Left renal pelvis (tissue), 4 donors: ENCODE results near the gene ARVCF. TPM values are rescaled to one million over a fixed set of nuclear protein-coding genes. Genes with fewer than 3 reads are reported as not detected.

Experiments
- DNase-seq, 4 donors: peaks; one replicate each; pipeline ENCODE4 v3.0.0-alpha.2; 2013; ENCODE audit warnings: low read depth in 4 of 4, low spot score in 3 of 4
- polyA plus RNA-seq, 4 donors: library from polyadenylated mRNA; unstranded; fragments of 120-200 nt; gene quantifications; one replicate each; pipeline ENCODE4 v1.2.1, GENCODE V29; 2013; ENCODE audit not compliant: insufficient read length in 4 of 4

The ARVCF gene
- polyA plus RNA-seq, 4 donors = 17.5 to 32.5 (median 18.8) TPM

DNA sequence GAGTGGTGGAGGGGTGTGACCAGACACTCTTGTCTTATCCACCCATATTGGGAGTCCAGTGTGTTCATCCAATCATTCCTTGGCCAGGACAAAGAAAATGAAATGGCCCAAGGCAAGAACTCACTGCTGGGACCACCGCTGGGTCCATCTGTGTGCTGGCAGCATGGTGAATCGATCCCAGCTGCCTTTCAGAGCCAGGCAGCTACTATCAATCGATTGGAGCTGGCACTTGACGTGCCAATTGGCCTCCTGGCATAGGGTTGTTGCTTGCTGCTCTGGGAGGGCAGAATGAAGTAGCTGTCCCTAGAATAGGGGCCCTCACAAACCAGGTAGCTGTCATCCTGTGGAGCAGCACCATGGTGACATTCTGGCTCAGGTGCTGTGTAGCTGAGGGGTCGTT is 1.4 kb upstream of the ARVCF start:
- DNase-seq = no peak

DNA sequence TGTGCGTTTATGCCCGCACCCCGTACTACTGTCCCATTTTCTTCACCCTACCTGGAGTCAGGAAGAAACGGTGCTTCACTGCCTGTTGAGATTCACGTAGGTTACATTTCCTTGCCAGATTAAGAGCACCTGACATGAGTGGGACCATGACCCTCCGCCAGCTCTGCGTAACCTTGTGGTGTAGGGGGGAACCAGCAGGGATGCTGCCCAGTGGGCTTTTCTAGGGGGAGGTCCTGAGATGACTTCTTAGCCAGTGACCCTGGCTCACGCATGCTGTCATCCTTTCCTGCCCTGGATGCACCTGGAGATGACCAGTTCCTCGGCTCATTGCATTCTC is 967 bp upstream of the ARVCF start:
- DNase-seq = no peak

- DNase-seq = no peak
Measured at GRCh38 chr22:20015971-20016733, 471 bp downstream of the ARVCF start.

- DNase-seq = no peak
Measured at GRCh38 chr22:20015187-20015625, 1.4 kb downstream of the ARVCF start.

DNA sequence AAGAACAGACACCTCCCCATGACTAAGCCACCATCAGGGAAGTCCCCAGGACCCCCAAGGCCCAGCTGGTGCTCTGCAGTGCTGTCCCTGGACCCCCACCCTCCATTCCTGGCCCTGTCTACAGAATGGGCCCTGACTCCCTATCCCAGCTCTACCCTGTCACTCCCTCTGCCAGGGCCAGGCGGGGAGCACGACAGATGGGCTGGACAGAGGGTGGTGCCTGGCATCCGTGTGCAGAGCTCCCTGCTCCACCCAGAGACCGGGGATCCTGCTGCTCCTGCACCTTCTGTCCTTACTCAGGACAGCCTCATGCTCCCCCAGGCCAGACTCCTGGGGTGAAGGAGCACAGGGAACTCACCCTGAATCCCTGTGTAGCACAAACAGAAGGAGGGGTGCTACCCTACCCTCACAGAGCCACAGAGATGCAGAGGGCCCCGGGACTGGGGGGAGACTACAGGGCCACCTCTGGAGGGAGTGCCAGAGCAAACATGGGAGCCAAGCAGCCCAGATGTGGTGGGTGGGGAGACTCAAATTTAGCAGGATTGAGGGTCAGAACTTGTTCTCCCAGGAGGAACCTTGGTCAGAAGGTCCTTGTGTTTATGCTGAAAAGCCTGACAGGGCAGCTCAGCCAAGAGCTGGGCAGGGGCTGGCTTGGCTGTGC is 2.0 kb downstream of the ARVCF start:
- no peak for DNase-seq

- no peak for DNase-seq
Measured at GRCh38 chr22:20013382-20013871, 3.2 kb downstream of the ARVCF start.

GRCh38 chr22:20012741-20013331 is 3.8 kb downstream of the ARVCF start:
- no peak for DNase-seq

DNA sequence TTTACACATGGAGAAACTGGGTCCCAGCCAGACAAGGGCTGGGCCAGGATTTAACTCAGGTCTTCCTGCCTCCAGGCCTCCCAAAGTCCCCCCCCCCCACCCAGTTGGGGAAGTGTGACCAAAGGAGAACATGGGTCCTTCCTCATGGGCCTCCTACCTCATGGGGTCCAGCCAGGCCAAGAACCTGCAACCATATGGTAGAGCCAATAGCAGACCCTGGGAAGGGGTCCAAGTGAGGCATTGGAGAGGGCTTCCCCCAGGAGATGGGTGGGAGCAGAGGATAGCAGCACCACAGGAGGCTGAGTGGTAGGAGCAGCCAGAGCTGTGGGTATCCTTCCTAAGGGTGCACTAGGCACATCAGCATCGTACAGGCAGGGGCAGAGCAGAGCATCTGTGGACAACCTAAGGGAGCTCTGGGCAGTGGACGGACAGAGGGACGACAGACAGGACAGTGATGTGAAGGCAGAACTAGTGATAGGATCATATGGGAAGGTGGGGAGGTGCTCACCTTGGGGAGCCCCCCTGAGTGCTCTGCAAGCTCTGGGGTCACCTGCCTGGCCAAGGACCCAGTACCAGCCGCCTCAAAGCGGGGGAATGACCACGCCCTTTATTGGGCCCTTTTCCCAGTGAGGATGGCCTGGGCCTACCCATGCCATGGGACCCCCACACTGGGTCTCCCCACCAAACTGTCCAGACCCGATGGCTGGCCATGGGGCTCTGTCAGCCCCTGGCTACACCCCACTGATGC is 4.5 kb downstream of the ARVCF start:
- no peak for DNase-seq

DNA sequence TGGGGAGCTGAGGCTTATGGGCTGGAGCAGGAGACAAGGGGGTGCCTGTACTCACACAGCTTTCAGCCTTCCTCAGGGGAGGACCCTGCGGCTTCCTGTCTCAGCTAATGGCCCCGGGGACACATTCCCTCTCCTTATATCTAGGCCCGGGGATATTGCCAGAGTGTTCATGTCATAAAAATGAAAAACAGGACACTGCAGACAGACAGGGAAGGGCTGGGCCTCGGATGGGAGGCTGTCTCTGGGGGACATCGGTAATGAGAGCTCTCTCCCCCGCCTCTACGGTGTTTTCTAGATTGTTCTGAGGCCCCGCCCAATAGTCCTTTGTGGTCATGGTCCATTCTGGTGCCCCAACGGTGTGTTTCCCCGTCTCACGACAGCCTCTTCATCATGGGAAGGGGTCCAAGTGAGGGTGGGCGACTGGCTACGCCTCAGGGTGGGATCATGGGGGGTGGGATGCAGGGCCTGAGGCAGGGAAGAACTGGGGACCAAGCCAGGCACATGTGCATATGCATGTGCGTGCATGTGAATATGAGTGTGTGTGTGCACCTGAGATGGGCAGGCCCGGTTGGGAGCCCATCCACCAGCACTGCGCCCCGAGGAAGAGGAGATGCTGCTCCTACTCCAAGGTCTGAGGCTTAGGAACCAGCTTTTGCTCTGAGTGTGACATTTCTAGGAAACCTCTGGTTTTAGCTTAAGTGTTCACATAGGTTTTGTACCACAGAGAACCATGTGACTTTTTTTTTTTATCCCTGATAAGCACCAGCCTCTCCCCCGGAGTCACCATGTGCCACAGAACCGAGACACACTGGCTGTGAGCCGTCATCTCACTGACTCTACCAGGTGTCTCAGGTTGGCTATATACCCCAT is 5.3 kb downstream of the ARVCF start:
- no peak for DNase-seq

- DNase-seq = no peak
Measured at GRCh38 chr22:20010307-20011122, 6.1 kb downstream of the ARVCF start.

DNA sequence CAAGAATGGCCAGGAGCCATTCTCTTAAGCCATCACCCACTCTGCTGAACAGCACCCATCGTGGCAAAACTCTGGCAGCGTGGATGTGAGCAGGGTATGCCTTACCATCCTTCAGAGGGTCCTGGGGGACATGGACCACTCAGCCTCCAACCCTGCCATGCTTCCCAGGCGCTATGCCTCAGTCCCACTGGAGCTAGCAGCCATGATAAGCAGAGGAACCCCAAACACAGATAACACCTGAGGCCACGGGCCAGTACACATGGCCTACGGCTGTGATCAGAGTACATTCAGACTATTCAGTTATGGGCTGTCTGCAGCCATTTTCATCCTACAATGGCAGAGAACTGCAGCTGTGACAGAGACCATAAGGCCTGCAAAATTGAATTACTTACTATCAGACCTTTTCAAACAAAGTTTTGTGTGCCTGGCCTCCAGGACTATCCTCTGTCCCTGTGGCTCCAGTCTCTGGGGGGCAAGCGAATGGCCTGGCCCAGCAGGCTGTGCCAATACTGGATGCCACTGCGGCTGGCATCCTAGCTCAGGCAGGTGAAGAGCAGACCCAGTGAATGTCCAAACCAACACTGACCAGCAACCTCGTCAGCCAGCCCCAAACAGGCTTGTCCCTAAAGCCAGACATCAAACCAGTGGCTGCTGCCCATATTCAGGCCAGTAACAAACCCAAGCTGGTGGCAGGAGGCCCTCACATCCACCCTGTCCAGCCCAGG is 6.9 kb downstream of the ARVCF start:
- DNase-seq = no peak

DNA sequence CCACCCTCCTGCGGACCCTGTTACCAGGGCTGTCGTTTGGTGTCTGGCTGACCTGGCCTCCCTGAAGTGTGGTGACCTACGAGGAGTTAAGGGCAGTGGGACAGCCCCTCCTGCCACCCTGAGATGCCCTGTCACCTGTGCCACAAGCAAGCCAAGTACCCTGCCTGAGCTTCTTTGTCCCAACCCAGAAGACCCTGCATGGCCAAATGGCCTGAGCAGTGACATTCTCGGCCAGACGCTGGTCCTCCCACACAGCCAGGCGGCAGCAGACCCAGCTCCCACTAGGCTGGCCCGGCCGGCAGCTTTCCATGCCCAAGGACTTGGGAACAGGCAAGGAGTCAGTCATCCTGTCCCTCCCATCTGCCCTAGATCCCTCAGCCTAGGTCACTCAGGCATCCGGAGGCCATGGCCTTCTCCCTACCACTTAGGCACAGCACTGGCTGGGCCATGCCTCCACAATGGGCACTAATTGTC is 7.6 kb downstream of the ARVCF start:
- DNase-seq = no peak

- no peak for DNase-seq
Measured at GRCh38 chr22:20008221-20008995, 8.2 kb downstream of the ARVCF start.

DNA sequence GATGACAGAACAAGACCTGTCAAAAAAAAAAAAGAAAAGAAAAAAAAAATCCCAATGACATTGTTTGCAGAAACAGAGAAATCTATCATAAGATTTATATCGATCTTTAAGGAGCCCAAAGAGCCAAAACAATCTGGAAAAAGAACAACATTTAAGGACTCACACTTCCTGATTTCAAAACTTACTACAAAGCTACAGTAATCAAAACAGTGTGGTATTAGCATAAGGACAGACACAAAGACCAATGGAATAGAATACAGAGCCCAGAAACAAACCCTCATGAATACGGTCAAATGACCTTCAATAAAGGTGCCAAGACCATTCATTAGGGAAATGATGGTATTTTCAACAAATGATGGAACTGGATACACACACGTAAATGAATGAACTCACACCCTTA is 12.2 kb downstream of the ARVCF start:
- no peak for DNase-seq

DNA sequence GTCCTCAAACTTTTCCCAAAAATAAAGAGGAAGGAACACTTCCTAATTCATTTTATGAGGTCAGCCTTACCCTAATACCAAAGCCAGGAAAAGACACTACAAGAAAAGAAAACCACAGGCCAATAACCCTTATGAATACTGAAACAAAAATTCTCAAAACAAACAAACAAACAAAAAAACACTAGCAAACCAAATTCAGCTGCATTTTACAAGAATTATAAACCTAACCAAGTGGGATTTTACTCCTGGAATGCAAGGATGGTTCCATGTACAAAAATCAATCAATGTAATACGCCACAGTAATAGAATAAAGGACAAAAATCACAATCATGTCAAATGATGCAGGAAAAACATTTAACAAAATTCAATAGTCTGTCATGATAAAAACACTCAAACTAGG is 13.3 kb downstream of the ARVCF start:
- no peak for DNase-seq

DNA sequence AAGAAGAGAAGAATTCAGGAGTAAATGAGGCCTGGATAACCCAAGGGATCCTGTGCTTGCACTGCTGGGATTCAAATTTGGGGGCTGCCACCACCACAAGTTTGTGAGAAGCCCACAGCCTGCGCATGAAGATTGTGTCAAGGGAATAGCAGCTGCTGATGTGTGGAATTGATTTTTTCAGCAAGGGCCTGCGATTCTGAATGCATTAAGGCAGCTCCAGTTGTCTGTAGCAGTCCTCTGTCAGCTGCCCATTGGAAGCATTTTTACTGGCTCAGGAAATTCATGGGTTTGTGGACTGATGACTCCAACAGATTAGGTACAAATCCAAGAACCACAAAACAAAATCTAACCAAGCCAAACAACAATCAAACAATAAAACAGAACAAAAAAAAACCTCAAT is 14.0 kb downstream of the ARVCF start:
- no peak for DNase-seq

GRCh38 chr22:20002128-20002527 is 14.5 kb downstream of the ARVCF start:
- DNase-seq = no peak
